Endothelial cell of umbilical vein (primary cell): ENCODE measurements around the gene TAOK2. TPM values are rescaled to one million over a fixed set of nuclear protein-coding genes. Genes with fewer than 3 reads are reported as not detected.

Experiments used
- BruUV-seq: library from RNA; stranded (reverse); fragments of 400-500 nt; replicated peaks from 2 replicates; lab custom pipeline; 2021; lab: Mats Ljungman, UMichigan
- CTCF ChIA-PET: fragments of 300-600, 350-600 bp; sonication (Branson Sonifier 250); formaldehyde crosslinking; loops from one replicate; lab custom pipeline; 2021; ENCODE audit warnings: antibody characterized with exemption, inconsistent platforms; lab: Charles Lee
- POLR2A ChIA-PET: fragments of 300-600, 350-600 bp; sonication (Branson Sonifier 250); formaldehyde crosslinking; loops from one replicate; lab custom pipeline; 2021; ENCODE audit warnings: antibody characterized with exemption, inconsistent platforms; lab: Charles Lee
- DNase-seq: peaks from one replicate; pipeline ENCODE4 v3.0.0-alpha.2; 2011; ENCODE audit warnings: low read depth, low spot score
- FAIRE-seq: peaks from 2 replicates; lab custom pipeline; 2011; peaks lifted over from hg19 to GRCh38; lab: Jason Lieb, UNC
- H2AFZ ChIP-seq: 2 replicates; pipeline ENCODE4 v1.6.0; 2012; ENCODE audit warnings: low read depth, low read length, control low read depth, inconsistent platforms
- H3K27ac ChIP-seq: 2 replicates; pipeline ENCODE4 v1.5.1; 2011; ENCODE audit warnings: low read depth, mild to moderate bottlenecking, control low read depth, low read length, moderate library complexity; ENCODE audit not compliant: insufficient read depth
- H3K27me3 ChIP-seq, 2 experiments: 2 replicates each; pipeline versions ENCODE4 v1.6.0 to v1.6.1; 2011; ENCODE audit warnings: low read length in 2 of 2, mixed read lengths in 1 of 2; ENCODE audit not compliant: control insufficient read depth in 2 of 2, insufficient read depth in 2 of 2
- H3K36me3 ChIP-seq, 2 experiments: 2 replicates in 1 of 2; 3 replicates in 1 of 2; pipeline ENCODE4 v1.5.1; 2011; ENCODE audit warnings: low read length in 2 of 2, mild to moderate bottlenecking in 1 of 2, moderate library complexity in 1 of 2; ENCODE audit not compliant: control insufficient read depth in 2 of 2, insufficient read depth in 2 of 2; ENCODE audit errors: extremely low read depth in 1 of 2
- H3K4me1 ChIP-seq: 3 replicates; pipeline ENCODE4 v1.5.1; 2011; ENCODE audit warnings: mild to moderate bottlenecking, low read length; ENCODE audit not compliant: control insufficient read depth, insufficient read depth; ENCODE audit errors: extremely low read depth
- H3K4me2 ChIP-seq: 2 replicates; pipeline ENCODE4 v1.6.1; 2011; ENCODE audit warnings: low read length, control low read depth, mixed read lengths; ENCODE audit not compliant: insufficient read depth
- H3K4me3 ChIP-seq, 3 experiments: fragments of 200-600 bp in 1 of 3; sonication (generic), shearing (Covaris generic) in 1 of 3; replicated peaks in 1 of 3; 2 replicates each; pipeline ENCODE4 v1.5.1; 2011 to 2016; ENCODE audit warnings: control low read depth in 3 of 3, low read length in 3 of 3, mild to moderate bottlenecking in 2 of 3, inconsistent platforms in 1 of 3, low read depth in 1 of 3, moderate library complexity in 1 of 3; ENCODE audit not compliant: insufficient read depth in 1 of 3
- H3K79me2 ChIP-seq: 2 replicates; pipeline ENCODE4 v1.6.0; 2012; ENCODE audit warnings: low read length, inconsistent platforms; ENCODE audit not compliant: control insufficient read depth, insufficient read depth
- H3K9ac ChIP-seq: replicated peaks from 2 replicates; pipeline ENCODE3; 2011; ENCODE audit warnings: low read length, control low read depth; ENCODE audit not compliant: insufficient read depth; ENCODE audit errors: extremely low read depth
- H3K9me1 ChIP-seq: replicated peaks from 3 replicates; pipeline ENCODE4 v1.6.0; 2011; ENCODE audit warnings: mild to moderate bottlenecking, low read length; ENCODE audit not compliant: control insufficient read depth, insufficient read depth; ENCODE audit errors: extremely low read depth
- H3K9me3 ChIP-seq: replicated peaks from 2 replicates; pipeline ENCODE4 v1.5.1; 2012; ENCODE audit warnings: low read length, inconsistent platforms; ENCODE audit not compliant: control insufficient read depth, insufficient read depth
- H4K20me1 ChIP-seq: replicated peaks from 2 replicates; pipeline ENCODE3; 2011; ENCODE audit warnings: mild to moderate bottlenecking, low read length; ENCODE audit not compliant: control insufficient read depth, insufficient read depth; ENCODE audit errors: extremely low read depth
- EZH2 ChIP-seq: IDR thresholded peaks from 2 replicates; pipeline ENCODE4 v1.6.1; 2012; ENCODE audit warnings: borderline replicate concordance, low read depth, mild to moderate bottlenecking, moderate library complexity, low read length, inconsistent platforms; ENCODE audit not compliant: severe bottlenecking
- GATA2 ChIP-seq: IDR thresholded peaks from 2 replicates; pipeline ENCODE4 v1.7.0; 2011; ENCODE audit warnings: low read depth, mild to moderate bottlenecking, moderate library complexity, mixed read lengths, low read length; ENCODE audit not compliant: insufficient read length, insufficient read depth
- JUN ChIP-seq: IDR thresholded peaks from 2 replicates; pipeline ENCODE4 v1.6.1; 2011; ENCODE audit warnings: borderline replicate concordance, low read depth; ENCODE audit not compliant: insufficient read length, insufficient read depth
- MYC ChIP-seq: IDR thresholded peaks from one replicate; pipeline ENCODE4 v1.6.1; 2011; ENCODE audit warnings: mild to moderate bottlenecking, low read depth, low read length
- dilution Hi-C: fragments of 300-500 bp; cut with MboI; formaldehyde crosslinking; loops from one replicate; pipeline ENCODE4 v1.15.0; 2019; ENCODE audit warnings: low sequenced_read_pairs; ENCODE audit not compliant: extremely low pct_ligation_motif_present
- intact Hi-C: fragments of 100-400 bp; cut with micrococcal nuclease; formaldehyde crosslinking; loops from one replicate; pipeline ENCODE4 v1.10.0; 2022
- polyA plus RNA-seq, 4 experiments: library from polyadenylated mRNA; depleted of rRNA in 3 of 4; stranded (reverse) in 3 of 4; unstranded in 1 of 4; fragments of >200 nt; gene quantifications; 2 replicates each; pipeline versions ENCODE4 v1.2.1 to v1.2.3, GENCODE V29; 2011 to 2012; ENCODE audit warnings: missing spikeins in 1 of 4
- total RNA-seq: library from RNA; stranded (reverse); gene quantifications from 2 replicates; pipeline ENCODE4 v1.2.3, GENCODE V29; 2021

The TAOK2 gene
- total and polyA plus RNA-seq, 2 donors (not counting 3 experiments of a cell fraction or from before 2014, with no cell fraction given) = 52.8 to 114 TPM

DNA sequence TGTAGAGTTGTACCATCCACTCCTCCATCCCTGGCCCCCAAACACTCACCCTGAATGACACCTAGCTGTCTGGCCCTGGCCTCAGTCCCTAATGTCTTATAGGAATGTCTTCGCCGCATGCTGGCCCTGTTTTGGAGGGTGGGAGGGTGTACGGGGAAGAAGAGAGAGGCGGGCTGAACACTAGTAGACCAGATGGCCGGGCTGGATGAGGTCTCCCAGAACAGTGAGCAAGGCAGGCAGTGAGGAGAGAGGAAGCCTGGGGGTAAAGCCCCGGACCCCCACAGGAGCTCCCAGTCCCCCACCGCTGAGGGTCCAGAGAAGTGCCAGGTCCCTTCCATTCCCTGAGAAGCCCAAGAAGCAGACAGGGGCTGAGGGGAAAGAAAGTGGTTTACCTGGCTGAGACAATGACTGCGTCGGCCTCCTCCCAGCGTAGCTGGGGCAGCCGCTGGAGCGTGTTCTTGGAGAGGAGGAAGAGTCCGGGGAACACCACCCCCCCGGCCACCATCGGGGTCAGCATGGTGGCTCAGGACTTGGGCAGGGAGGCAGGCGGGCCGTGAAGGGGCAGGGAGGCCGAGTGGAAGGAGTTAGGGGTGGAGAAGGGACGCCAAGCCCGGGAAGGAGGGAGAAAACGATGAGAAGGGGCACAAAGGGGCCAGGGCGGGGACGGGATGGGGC lies 56.5 kb downstream of the TAOK2 start:
- TF ChIP-seq EZH2 (peak; percentile 75), GATA2 (no peak), MYC (no peak)
- no TSS peak for BruUV-seq
- Histone ChIP-seq H3K9me1 (no peaks in the 10 kb centered on the region), H3K9me3 (no peaks in the 10 kb centered on the region), H3K36me3 (no peaks in the 10 kb centered on the region), H3K27me3 (peaks cover 16 to 20% of the 10 kb centered on the region in 2 experiments), H2AFZ (no peak overlapping the region), H3K4me3 (no peak overlapping the region), H3K4me2 (no peak overlapping the region), H3K4me1 (no peaks in the 10 kb centered on the region), H3K27ac (no peak overlapping the region), H4K20me1 (no peaks in the 10 kb centered on the region), H3K9ac (no peak overlapping the region), H3K79me2 (no peaks in the 10 kb centered on the region)
- ChIA-PET POLR2A (no interaction called here), CTCF (interaction anchor here (0.8 kb wide), 1 partner anchor 24 kb away, joined by 3 read pairs; no protein-coding TSS in a partner anchor)
- intact Hi-C loops = no loop called here
- DNase-seq = no peak
- no peak for FAIRE-seq
- dilution Hi-C loops = no loop called here

DNA sequence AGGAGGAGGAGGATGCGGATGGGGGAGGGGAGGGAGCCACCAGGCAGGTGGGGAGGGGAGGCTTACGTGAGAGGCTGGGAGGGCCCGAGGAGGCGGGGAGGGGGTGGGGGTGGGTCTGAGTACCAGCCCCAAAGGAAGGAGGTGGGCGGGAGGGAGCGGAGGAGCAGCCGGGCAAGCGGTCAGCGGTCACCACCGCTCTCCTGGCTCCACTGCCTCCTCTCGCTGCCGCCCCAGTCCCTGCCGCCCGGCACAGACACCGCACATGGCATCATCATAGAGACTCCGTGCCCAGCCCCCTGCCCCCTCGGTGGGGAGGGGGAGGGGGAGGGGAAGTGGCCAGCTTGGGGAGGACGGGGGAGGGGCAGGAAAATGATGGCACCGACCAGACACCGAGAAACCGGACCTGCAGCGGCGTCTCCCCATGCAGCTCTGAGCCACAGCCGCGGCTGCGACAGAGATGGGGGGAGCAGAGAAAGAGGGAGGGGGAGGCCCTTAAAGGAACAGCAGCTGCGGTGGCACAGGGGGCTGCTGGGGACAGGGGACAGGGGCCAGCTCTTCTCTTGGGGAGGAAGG lies 57.3 kb downstream of the TAOK2 start, which contains the start of gene TLCD3B:
TLCD3B (minus strand) TSS at position 431 of the 573 bp plus-strand sequence. CDS start 744 bp downstream, outside the sequence.
- BruUV-seq = no TSS peak
- H3K4me3 ChIP-seq = no peak within 1 kb of the TSS
- no peaks in the 10 kb centered on the region for H3K79me2 ChIP-seq
- intact Hi-C loops (no loop called here), dilution Hi-C loops (no loop called here)
- H3K4me1 ChIP-seq = no peaks in the 10 kb centered on the region
- no peaks in the 10 kb centered on the region for H4K20me1 ChIP-seq
- no peaks in the 10 kb centered on the region for H3K36me3 ChIP-seq
- no peaks in the 10 kb centered on the region for H3K9me3 ChIP-seq
- H3K9ac ChIP-seq = no peak within 1 kb of the TSS
- no peak within 1 kb of the TSS for H3K27ac ChIP-seq
- ChIA-PET CTCF (interaction anchor here (1.2 to 3.1 kb wide), 8 partner anchors 7 to 339 kb away, joined by 3 to 79 read pairs (median 15); partner anchors contain the start of genes C16orf92 and TBX6), POLR2A (no interaction called here)
- no peak for FAIRE-seq
- peaks cover 19 to 20% of the 10 kb centered on the region in 2 experiments for H3K27me3 ChIP-seq
- H3K4me2 ChIP-seq = no peak within 1 kb of the TSS
- no peak for TF ChIP-seq JUN
- TF ChIP-seq GATA2 = no peak
- TF ChIP-seq EZH2 = peak; percentile 66
- no peak within 1 kb of the TSS for H2AFZ ChIP-seq
- DNase-seq = no peak
- H3K9me1 ChIP-seq = no peaks in the 10 kb centered on the region
